Activated naive CD8-positive, alpha-beta T cell (primary cell): ENCODE measurements around the gene TIRAP.
"Not testable (repeated sequence)": the region's sequence is repeated elsewhere in the genome, so short reads cannot be mapped to it uniquely, and the experiment has no call there.

ENCODE experiments used
- H3K27ac Mint-ChIP-seq: one replicate; pipeline ENCODE4 v1.8.0; 2021; ENCODE audit warnings: mixed read lengths
- H3K27me3 Mint-ChIP-seq: one replicate; pipeline ENCODE4 v1.8.0; 2021; ENCODE audit warnings: mixed read lengths
- H3K36me3 Mint-ChIP-seq: one replicate; pipeline ENCODE4 v1.8.0; 2021; ENCODE audit warnings: mixed read lengths
- H3K4me1 Mint-ChIP-seq: one replicate; pipeline ENCODE4 v1.8.0; 2021; ENCODE audit warnings: low read depth, mixed read lengths
- H3K4me3 Mint-ChIP-seq: one replicate; pipeline ENCODE4 v1.8.0; 2021; ENCODE audit warnings: mild to moderate bottlenecking, mixed read lengths
- H3K9me3 Mint-ChIP-seq: one replicate; pipeline ENCODE4 v1.8.0; 2021; ENCODE audit warnings: low read depth, mixed read lengths

Gene TIRAP

GRCh38 chr11:126282736-126283591 is at the start of gene TIRAP:
Gene TIRAP, plus strand, starts transcription at chr11:126283093. Its CDS starts 7,802 bp downstream, at chr11:126290895.
- Mint-ChIP-seq H3K36me3 (peaks cover 4% of the 10 kb centered on the region), H3K9me3 (no peaks in the 10 kb centered on the region), H3K27ac (peak within 1 kb of the TSS; percentile 94), H3K4me1 (peaks cover 51% of the 10 kb centered on the region), H3K27me3 (no peaks in the 10 kb centered on the region), H3K4me3 (peak within 1 kb of the TSS; percentile 99)

DNA sequence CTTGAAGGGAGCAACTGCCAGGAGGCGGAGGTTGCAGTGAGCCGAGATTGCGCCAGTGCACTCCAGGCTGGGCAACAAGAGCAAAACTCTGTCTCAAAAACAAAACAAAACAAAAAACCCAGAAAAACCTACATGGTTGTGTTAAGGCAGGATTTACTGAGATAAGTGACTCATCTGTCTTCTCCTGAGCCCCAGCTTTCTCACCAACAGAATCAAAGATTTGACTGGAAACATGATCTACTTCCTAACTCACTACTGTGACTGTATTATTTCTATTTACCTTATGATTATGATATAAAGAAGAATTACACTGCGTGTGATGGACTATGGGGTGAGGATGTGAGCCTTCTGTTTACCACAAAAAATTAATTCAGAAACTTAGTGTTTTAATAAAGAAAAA is 49.5 kb upstream of the TIRAP start:
- peaks cover 6% of the 10 kb centered on the region for H3K36me3 Mint-ChIP-seq
- H3K4me1 Mint-ChIP-seq = no peaks in the 10 kb centered on the region
- no peak overlapping the region for H3K27ac Mint-ChIP-seq
- H3K4me3 Mint-ChIP-seq = no peak overlapping the region
- no peaks in the 10 kb centered on the region for H3K9me3 Mint-ChIP-seq
- no peaks in the 10 kb centered on the region for H3K27me3 Mint-ChIP-seq

- no peak overlapping the region for H3K4me3 Mint-ChIP-seq
- H3K27me3 Mint-ChIP-seq = no peaks in the 10 kb centered on the region
- no peaks in the 10 kb centered on the region for H3K4me1 Mint-ChIP-seq
- no peaks in the 10 kb centered on the region for H3K9me3 Mint-ChIP-seq
- no peak overlapping the region for H3K27ac Mint-ChIP-seq
- no peaks in the 10 kb centered on the region for H3K36me3 Mint-ChIP-seq
These were observed 36.3 kb upstream of the TIRAP start for GRCh38 chr11:126246636-126247035.

DNA sequence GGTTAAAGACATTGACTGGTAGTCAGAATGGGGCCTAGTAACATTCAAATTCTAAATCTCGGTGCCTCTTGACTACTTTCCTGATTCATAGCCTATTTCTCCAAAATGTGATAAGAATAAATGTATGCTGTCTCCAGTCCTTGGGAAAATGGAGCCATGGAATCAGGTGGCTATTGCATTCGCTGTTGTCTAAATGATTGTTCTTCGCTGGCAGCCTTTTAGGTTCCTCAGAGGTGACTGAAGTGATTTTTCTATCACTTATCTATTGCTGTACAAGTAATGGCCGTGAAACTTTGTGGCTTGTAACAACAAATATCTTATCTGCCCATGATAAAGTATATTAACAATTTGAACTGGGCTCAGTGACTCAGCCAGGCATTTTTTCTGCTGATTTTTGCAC is 29.6 kb upstream of the TIRAP start:
- Mint-ChIP-seq H3K36me3 (no peaks in the 10 kb centered on the region), H3K9me3 (no peaks in the 10 kb centered on the region), H3K27me3 (no peaks in the 10 kb centered on the region), H3K27ac (no peak overlapping the region), H3K4me1 (no peaks in the 10 kb centered on the region), H3K4me3 (no peak overlapping the region)

- H3K27ac Mint-ChIP-seq = no peak overlapping the region
- no peaks in the 10 kb centered on the region for H3K36me3 Mint-ChIP-seq
These were observed 28.1 kb upstream of the TIRAP start for GRCh38 chr11:126254819-126255218.

DNA sequence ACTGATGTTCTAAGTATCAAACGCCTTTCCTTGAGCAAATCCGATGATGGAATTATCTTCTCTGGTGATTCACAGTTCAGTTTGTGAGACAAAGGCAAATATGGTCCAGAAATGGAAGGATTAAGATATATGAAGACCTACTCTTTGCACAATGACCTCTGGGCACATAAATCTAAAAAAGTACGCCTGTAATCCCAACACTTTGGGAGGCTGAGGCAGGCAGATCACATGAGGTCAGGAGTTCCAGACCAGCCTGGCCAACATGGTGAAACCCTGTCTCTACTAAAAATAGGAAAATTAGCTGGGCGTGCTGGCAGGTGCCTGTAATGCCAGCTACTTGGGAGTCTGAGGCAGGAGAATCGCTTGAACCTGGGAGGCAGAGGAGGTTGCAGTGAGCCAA is 27.4 kb upstream of the TIRAP start:
- H3K9me3 Mint-ChIP-seq, H3K27ac Mint-ChIP-seq, H3K4me1 Mint-ChIP-seq, H3K4me3 Mint-ChIP-seq, H3K36me3 Mint-ChIP-seq, H3K27me3 Mint-ChIP-seq: not testable (repeated sequence)

More at GRCh38 chr11:126254819-126255218, 28.1 kb upstream of the TIRAP start:
- H3K4me3 Mint-ChIP-seq = no peak overlapping the region
- H3K27me3 Mint-ChIP-seq = no peaks in the 10 kb centered on the region
- H3K4me1 Mint-ChIP-seq = no peaks in the 10 kb centered on the region
- no peaks in the 10 kb centered on the region for H3K9me3 Mint-ChIP-seq

DNA sequence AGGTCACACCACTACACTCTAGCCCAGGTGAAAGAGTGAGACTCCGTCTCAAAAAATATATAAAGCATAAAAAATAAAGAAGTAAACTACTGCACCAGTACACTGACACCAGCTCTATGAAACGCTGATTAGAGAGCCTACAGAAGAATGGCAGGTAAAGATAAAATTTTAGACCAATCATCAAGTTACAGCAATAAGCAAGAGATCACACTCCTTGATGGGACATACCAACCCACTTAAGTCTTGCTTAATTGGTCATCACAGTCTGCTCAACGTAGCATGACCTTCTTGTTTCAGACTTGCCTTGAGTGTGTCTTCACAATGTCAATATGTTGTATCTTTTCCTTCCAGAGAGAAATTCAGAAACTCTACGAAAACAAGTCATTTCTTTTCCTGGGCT is 26.7 kb upstream of the TIRAP start:
- peak overlapping the region; percentile 36 for H3K27ac Mint-ChIP-seq
- no peaks in the 10 kb centered on the region for H3K27me3 Mint-ChIP-seq
- no peaks in the 10 kb centered on the region for H3K9me3 Mint-ChIP-seq
- no peaks in the 10 kb centered on the region for H3K36me3 Mint-ChIP-seq
- no peak overlapping the region for H3K4me3 Mint-ChIP-seq
- H3K4me1 Mint-ChIP-seq = peaks cover under 1% of the 10 kb centered on the region

DNA sequence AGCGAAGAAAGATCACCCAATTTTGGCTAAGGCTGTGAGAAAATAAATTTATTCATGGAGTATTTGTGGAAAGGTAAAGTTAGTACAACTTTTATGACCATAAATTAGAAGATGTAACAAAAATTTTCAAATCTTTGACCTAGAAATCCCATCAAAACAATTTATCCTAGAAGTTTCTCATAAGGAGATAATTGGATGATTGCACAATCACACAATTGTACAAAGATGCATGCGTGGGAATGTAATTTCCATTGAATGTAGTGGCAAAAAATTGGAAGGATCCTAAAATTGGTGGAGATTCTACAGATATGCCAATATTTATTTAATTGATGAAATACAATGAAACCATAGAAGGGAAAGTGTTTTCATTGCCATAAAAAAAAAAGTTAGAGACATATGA is 25.7 kb upstream of the TIRAP start:
- Mint-ChIP-seq H3K9me3 (no peaks in the 10 kb centered on the region), H3K36me3 (no peaks in the 10 kb centered on the region), H3K27me3 (no peaks in the 10 kb centered on the region), H3K4me1 (peaks cover 1% of the 10 kb centered on the region), H3K27ac (peak overlapping the region; percentile 23), H3K4me3 (no peak overlapping the region)

- H3K36me3 Mint-ChIP-seq = no peaks in the 10 kb centered on the region
- H3K4me3 Mint-ChIP-seq = no peak overlapping the region
- peaks cover 1% of the 10 kb centered on the region for H3K4me1 Mint-ChIP-seq
- H3K9me3 Mint-ChIP-seq = no peaks in the 10 kb centered on the region
- H3K27me3 Mint-ChIP-seq = no peaks in the 10 kb centered on the region
- H3K27ac Mint-ChIP-seq = no peak overlapping the region
These were observed 25.1 kb upstream of the TIRAP start for GRCh38 chr11:126257764-126258163.

DNA sequence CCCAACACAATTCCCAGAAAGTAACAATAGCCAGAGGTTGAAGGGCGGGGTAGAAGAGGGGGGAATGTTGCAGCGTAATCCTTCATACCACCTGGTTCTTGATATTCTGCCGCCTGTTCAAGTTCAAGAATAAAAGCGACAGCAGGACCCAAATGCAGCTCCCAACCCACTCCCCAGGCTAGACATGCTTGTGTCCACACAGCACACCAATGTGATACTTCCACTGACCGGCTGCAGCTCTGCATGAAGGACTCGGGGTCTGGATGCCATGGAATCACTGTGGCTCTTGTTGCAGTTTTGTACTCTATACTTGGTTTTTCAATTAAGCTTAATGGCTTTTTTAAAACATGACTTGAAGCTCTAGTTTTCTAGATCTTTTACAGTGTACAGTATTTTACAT is 20.7 kb upstream of the TIRAP start:
- H3K9me3 Mint-ChIP-seq = no peaks in the 10 kb centered on the region
- peaks cover 2% of the 10 kb centered on the region for H3K36me3 Mint-ChIP-seq
- no peaks in the 10 kb centered on the region for H3K27me3 Mint-ChIP-seq
- H3K27ac Mint-ChIP-seq = peak overlapping the region; percentile 61
- peaks cover 12% of the 10 kb centered on the region for H3K4me1 Mint-ChIP-seq
- no peak overlapping the region for H3K4me3 Mint-ChIP-seq

DNA sequence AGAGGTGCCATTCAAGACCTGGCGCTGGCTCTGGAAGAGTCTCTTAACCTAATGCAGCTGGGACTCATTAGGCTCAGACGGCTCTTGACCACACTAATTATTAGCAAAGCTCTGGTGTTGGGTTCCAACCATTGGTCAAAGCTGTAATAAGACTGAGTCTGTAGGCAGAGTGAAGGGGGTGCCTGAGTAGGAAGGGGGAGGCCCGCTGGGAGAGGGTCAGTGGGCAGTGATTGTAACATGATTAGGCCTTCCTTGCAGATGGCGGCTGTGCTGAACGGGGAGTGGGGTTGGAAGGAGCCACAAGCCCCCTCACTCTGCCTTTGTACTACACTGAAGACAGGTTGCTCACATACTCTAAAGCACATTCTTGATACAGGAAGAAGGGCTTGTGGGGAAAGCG is 19.4 kb upstream of the TIRAP start:
- H3K9me3 Mint-ChIP-seq = no peaks in the 10 kb centered on the region
- H3K4me1 Mint-ChIP-seq = peaks cover 20% of the 10 kb centered on the region
- no peaks in the 10 kb centered on the region for H3K27me3 Mint-ChIP-seq
- peaks cover 2% of the 10 kb centered on the region for H3K36me3 Mint-ChIP-seq
- H3K4me3 Mint-ChIP-seq = no peak overlapping the region
- peak overlapping the region; percentile 41 for H3K27ac Mint-ChIP-seq

DNA sequence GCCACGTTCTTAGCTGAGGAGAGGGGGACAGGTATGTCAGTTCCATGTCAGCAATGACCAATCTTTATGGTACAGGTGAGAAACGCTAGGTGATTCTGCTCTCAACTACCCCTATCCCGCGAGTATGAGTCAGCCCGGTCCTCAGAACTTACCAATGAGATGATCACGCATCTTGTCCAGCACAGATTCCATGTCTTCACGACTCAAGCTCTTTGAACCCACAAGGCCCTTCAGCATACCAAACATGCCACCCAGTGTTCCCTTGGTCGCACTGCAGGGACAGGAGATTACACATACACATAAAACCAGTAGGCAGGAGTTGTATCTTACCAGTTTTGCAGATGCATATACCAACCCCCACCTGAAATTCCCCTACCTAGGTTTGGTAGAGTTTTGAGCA is 17.1 kb upstream of the TIRAP start:
- no peaks in the 10 kb centered on the region for H3K27me3 Mint-ChIP-seq
- peak overlapping the region; percentile 76 for H3K27ac Mint-ChIP-seq
- peaks cover 36% of the 10 kb centered on the region for H3K4me1 Mint-ChIP-seq
- H3K4me3 Mint-ChIP-seq = peak overlapping the region; percentile 23
- no peaks in the 10 kb centered on the region for H3K9me3 Mint-ChIP-seq
- H3K36me3 Mint-ChIP-seq = peaks cover 2% of the 10 kb centered on the region

DNA sequence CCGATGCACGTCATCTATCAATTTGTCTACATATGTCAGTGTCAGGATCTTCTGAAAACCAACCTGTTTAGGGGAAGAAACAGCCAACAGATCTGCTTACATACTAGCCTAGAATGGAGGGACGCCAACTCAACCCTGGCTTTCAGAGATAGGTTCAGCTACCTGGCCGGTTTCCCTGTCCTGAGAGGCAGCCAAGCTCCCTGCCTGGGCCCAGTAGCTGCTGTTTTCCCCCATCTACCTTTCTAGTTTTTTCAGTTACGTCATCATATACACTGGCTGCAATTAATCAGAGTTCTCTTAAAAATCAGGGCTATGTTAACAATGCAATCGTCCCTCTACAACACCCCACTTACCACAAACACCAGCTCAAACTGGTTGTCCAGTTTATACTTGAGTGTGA is 15.2 kb upstream of the TIRAP start:
- Mint-ChIP-seq H3K4me3 (peak overlapping the region; percentile 97), H3K36me3 (peaks cover 5% of the 10 kb centered on the region), H3K4me1 (peaks cover 46% of the 10 kb centered on the region), H3K27me3 (no peaks in the 10 kb centered on the region), H3K27ac (peak overlapping the region; percentile 95), H3K9me3 (no peaks in the 10 kb centered on the region)

- Mint-ChIP-seq H3K4me3 (peak overlapping the region; percentile 97), H3K4me1 (peaks cover 48% of the 10 kb centered on the region), H3K27me3 (no peaks in the 10 kb centered on the region), H3K36me3 (peaks cover 8% of the 10 kb centered on the region), H3K9me3 (no peaks in the 10 kb centered on the region), H3K27ac (peak overlapping the region; percentile 95)
These were observed 14.6 kb upstream of the TIRAP start for GRCh38 chr11:126268361-126268707.

- Mint-ChIP-seq H3K27me3 (no peaks in the 10 kb centered on the region), H3K4me1 (peaks cover 48% of the 10 kb centered on the region), H3K4me3 (peak within 1 kb of the TSS; percentile 97), H3K27ac (peak within 1 kb of the TSS; percentile 95), H3K36me3 (peaks cover 8% of the 10 kb centered on the region), H3K9me3 (no peaks in the 10 kb centered on the region)
These were observed 13.9 kb upstream of the TIRAP start, which contains the start of the genes FOXRED1 and SRPRA for GRCh38 chr11:126268708-126269579. Gene FOXRED1, plus strand, starts transcription at chr11:126269154. Its CDS starts 53 bp downstream, at chr11:126269207. Gene SRPRA, minus strand, starts transcription at chr11:126268895. Its CDS starts 91 bp downstream, at chr11:126268804.
